C4-2B (cell line): Measurements from ENCODE around the gene ABCD2.
"Not testable (repeated sequence)": the region's sequence is repeated elsewhere in the genome, so short reads cannot be mapped to it uniquely, and the experiment has no call there.

Source experiments
- H3K27ac ChIP-seq: fragments of 450-650 bp; 2 replicates; pipeline ENCODE4 v1.5.1; 2017
- CTCF ChIP-seq: fragments of 450-650 bp; conservative IDR thresholded peaks from 2 replicates; pipeline ENCODE4 v1.5.1; 2017; ENCODE audit warnings: mild to moderate bottlenecking
- ZFX ChIP-seq: fragments of 450-650 bp; IDR thresholded peaks from 2 replicates; pipeline ENCODE4 v1.6.1; 2017

The ABCD2 gene

DNA sequence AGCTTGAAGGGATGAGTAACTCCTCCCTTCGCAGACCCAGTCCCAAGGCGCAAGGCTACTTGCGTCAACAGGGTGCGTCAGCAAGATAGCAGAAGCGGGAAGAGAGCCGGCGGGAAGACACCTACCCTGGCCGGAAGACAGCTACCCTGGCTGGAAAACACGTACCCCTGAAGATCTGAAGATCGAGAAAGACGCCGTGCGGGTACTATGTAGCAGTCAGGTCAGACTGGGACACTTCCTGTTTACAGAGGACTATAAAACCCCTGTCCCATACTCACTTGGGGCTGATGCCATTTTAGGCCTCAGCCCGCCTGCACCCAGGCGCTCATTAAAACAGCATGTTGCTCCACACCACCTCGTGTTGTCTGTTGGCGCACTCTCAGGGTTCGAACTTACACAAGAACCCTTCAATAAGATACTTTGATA is 80.9 kb downstream of the ABCD2 start:
- TF ChIP-seq ZFX, result no peak
- TF ChIP-seq CTCF, result no peak
- no peak overlapping the region for H3K27ac ChIP-seq

DNA sequence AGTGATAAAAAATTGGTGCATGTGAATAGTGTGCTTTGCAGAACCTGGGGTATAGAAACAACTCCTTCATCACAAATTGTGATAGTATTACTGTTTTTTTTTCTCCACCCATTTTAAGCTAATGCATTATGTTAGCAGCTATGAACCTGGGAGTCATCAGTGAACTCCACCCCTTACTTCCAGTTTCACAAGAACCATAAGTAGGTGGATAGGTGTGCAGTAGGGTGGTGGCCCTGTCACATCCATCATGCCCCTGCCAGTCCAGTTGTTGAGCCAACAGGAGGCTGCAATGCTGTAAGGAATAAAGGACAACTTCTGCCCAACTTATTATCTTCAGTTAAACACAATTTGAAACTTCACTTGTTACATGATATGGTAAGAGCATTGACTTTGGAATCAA is 85.7 kb downstream of the ABCD2 start:
- no peak for TF ChIP-seq ZFX
- TF ChIP-seq CTCF, result no peak
- no peak overlapping the region for H3K27ac ChIP-seq

DNA sequence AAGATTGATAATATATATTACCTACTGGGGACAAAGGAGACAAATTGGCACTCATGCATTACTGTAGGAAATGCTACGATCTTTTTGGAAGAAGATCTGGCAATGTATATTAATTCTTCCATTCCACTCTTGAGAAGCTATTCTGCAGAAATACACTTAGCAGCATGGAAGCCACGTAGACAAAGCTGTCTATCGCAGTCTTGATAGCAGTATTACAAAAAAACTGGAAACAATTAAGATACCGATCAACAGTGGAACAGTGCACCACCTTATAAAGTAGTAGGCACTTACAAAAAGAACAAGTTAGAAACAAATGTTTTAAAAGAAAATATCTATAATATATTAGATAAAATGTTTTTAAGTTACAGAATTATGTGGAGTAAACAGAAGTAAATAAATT is 87.2 kb downstream of the ABCD2 start:
- TF ChIP-seq CTCF (no peak), ZFX (no peak)

GRCh38 chr12:39526974-39527373 is 92.6 kb downstream of the ABCD2 start:
- no peak overlapping the region for H3K27ac ChIP-seq
- TF ChIP-seq CTCF (no peak), ZFX (no peak)

More for the DNA sequence above, 87.2 kb downstream of the ABCD2 start:
- no peak overlapping the region for H3K27ac ChIP-seq

DNA sequence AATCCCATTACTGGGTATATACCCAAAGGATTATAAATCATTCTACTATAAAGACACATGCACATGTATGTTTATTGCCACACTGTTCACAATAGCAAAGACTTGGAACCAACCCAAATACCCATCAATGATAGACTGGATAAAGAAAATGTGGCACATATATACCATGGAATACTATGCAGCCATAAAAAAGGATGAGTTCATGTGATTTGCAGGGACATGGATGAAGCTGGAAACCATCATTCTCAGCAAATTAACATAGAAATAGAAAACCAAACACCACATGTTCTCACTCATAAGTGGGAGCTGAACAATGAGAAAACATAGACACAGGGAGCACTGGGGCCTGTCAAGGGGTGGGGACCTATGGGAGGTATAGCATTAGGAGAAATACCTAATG is 97.4 kb downstream of the ABCD2 start:
- H3K27ac ChIP-seq, result not testable (repeated sequence)

DNA sequence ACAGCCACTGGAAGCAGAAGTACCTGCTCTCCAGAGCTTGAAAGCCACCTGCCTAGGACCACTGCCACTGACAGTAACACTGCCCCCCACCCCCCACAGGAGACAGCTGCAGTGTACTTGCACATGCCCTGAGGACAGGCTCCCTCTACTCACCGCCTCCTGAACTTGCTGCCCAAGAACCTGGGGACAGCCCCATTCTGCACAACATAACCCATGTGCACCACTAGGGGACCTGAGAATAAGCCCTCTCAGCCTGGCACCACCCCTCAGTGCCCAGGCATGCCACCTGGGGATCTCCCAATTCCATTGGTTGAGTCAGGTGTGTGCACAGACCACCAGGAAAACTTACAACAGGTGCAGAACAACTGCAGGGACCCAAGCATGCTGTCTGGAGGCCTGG is 109.6 kb downstream of the ABCD2 start:
- TF ChIP-seq CTCF (no peak), ZFX (no peak)
- H3K27ac ChIP-seq, result no peak overlapping the region

- no peak for TF ChIP-seq CTCF
- no peak overlapping the region for H3K27ac ChIP-seq
Measured at GRCh38 chr12:39505554-39505953, 114.0 kb downstream of the ABCD2 start.

- TF ChIP-seq CTCF, result no peak
- no peak for TF ChIP-seq ZFX
- no peak overlapping the region for H3K27ac ChIP-seq
Measured at GRCh38 chr12:39505023-39505422, 114.6 kb downstream of the ABCD2 start.
